ENCODE measurements around the gene PTPRA. TPM values are rescaled to one million over a fixed set of nuclear protein-coding genes. Genes with fewer than 3 reads are reported as not detected.

PTPRA gene
- total and polyA plus RNA-seq, 2 donors (not counting 3 experiments of a cell fraction or from before 2014, with no cell fraction given), result 43.2 to 53.4 TPM

DNA sequence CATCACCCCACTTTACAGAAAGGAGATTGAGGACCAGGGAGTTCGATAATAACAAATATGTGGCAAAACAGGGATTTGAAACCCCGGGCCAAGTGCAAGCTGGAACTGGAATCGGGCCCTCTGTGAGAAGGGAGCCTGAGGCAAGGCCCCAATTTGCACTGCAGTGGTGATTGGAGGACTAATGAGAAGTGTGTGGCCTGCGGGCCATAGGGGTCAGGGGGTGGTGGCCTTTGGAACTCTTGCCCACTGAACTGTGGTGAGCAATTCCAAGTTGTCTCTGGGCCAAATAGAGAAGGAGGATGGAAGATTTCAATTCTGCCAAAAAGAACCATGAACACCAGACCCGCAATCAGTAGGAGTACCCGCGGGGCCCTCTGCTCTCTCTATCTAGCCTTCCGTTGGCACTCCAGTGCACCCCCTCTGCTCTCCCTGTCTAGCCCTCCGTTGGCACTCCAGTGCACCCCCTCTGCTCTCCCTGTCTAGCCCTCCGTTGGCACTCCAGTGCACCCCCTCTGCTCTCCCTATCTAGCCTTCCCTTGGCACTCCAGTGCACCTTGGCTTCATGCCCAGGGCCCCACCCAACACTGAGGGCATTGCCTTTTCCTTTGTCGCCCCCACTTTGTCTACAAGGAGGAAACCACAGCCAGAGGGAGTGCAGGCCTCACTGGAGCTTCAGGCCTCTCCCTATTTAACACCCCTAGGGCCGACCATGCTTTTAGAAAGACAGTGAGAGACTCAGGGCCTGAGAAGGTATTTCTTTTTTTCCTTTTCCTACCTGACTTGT is 6.0 kb upstream of the PTPRA start:
- intact Hi-C loops (cut with micrococcal nuclease), result no loop called here
- Histone ChIP-seq H3K4me2 (ENCODE audit: insufficient read depth, low read length) (no peak overlapping the region), H3K9me3 (replicated peaks; ENCODE audit: control insufficient read depth, insufficient read depth, low read length) (no peaks in the 10 kb centered on the region), H4K20me1 (replicated peaks; ENCODE audit: control insufficient read depth, extremely low read depth, insufficient read depth, low read length) (no peaks in the 10 kb centered on the region), H3K4me3 (replicated peaks in 1 of 3; ENCODE audit: insufficient read depth in 1 of 3, low read depth in 1 of 3, low read length in 3 of 3) (no peak overlapping the region), H3K79me2 (ENCODE audit: control insufficient read depth, insufficient read depth, low read length) (no peaks in the 10 kb centered on the region), H3K9me1 (replicated peaks; ENCODE audit: control insufficient read depth, extremely low read depth, insufficient read depth, low read length) (no peaks in the 10 kb centered on the region), H3K36me3 (ENCODE audit: control insufficient read depth in 2 of 2, extremely low read depth in 1 of 2, insufficient read depth in 2 of 2, low read length in 2 of 2) (peaks cover 0 to 21% of the 10 kb centered on the region in 2 experiments), H2AFZ (ENCODE audit: low read depth, low read length) (no peak overlapping the region), H3K27me3 (ENCODE audit: control insufficient read depth in 2 of 2, insufficient read depth in 2 of 2, low read length in 2 of 2) (no peaks in the 10 kb centered on the region), H3K27ac (ENCODE audit: insufficient read depth, low read depth, low read length) (no peak overlapping the region), H3K4me1 (ENCODE audit: control insufficient read depth, extremely low read depth, insufficient read depth, low read length) (peaks cover 21% of the 10 kb centered on the region), H3K9ac (replicated peaks; ENCODE audit: extremely low read depth, insufficient read depth, low read length) (no peak overlapping the region)
- POLR2A ChIA-PET, result no interaction called here
- CTCF ChIA-PET, result interaction anchor here (1.6 kb wide), 1 partner anchor 15 kb away, joined by 5 read pairs; no protein-coding TSS in a partner anchor
- BruUV-seq (replicated peaks), result no TSS peak
- DNase-seq (ENCODE audit: low read depth, low spot score), result no peak
- FAIRE-seq, result no peak
- TF ChIP-seq FOS (IDR thresholded peaks at IDR 0.05; ENCODE audit: borderline replicate concordance, insufficient read depth, low read length), result no peak
- TF ChIP-seq GATA2 (IDR thresholded peaks at IDR 0.05; ENCODE audit: insufficient read depth, insufficient read length, low read depth, low read length), result no peak
- dilution Hi-C loops (cut with MboI; ENCODE audit: extremely low pct_ligation_motif_present, low sequenced_read_pairs), result no loop called here

GRCh38 chr20:2869381-2869780 is 3.9 kb upstream of the PTPRA start:
- ChIA-PET POLR2A (no interaction called here), CTCF (no interaction called here)
- dilution Hi-C loops (cut with MboI; ENCODE audit: extremely low pct_ligation_motif_present, low sequenced_read_pairs), result no loop called here
- FAIRE-seq (no peak), DNase-seq (ENCODE audit: low read depth, low spot score) (no peak)
- BruUV-seq (replicated peaks), result no TSS peak
- Histone ChIP-seq H3K27ac (ENCODE audit: insufficient read depth, low read depth, low read length) (no peak overlapping the region), H4K20me1 (replicated peaks; ENCODE audit: control insufficient read depth, extremely low read depth, insufficient read depth, low read length) (no peaks in the 10 kb centered on the region), H2AFZ (ENCODE audit: low read depth, low read length) (no peak overlapping the region), H3K27me3 (ENCODE audit: control insufficient read depth in 2 of 2, insufficient read depth in 2 of 2, low read length in 2 of 2) (no peaks in the 10 kb centered on the region), H3K4me3 (replicated peaks in 1 of 3; ENCODE audit: insufficient read depth in 1 of 3, low read depth in 1 of 3, low read length in 3 of 3) (no peak overlapping the region), H3K9ac (replicated peaks; ENCODE audit: extremely low read depth, insufficient read depth, low read length) (no peak overlapping the region), H3K4me1 (ENCODE audit: control insufficient read depth, extremely low read depth, insufficient read depth, low read length) (peaks cover 30% of the 10 kb centered on the region), H3K79me2 (ENCODE audit: control insufficient read depth, insufficient read depth, low read length) (peaks cover 6% of the 10 kb centered on the region), H3K36me3 (ENCODE audit: control insufficient read depth in 2 of 2, extremely low read depth in 1 of 2, insufficient read depth in 2 of 2, low read length in 2 of 2) (peaks cover 0 to 13% of the 10 kb centered on the region in 2 experiments), H3K9me1 (replicated peaks; ENCODE audit: control insufficient read depth, extremely low read depth, insufficient read depth, low read length) (no peaks in the 10 kb centered on the region), H3K4me2 (ENCODE audit: insufficient read depth, low read length) (no peak overlapping the region), H3K9me3 (replicated peaks; ENCODE audit: control insufficient read depth, insufficient read depth, low read length) (no peaks in the 10 kb centered on the region)
- no peak for TF ChIP-seq GATA2 (IDR thresholded peaks at IDR 0.05; ENCODE audit: insufficient read depth, insufficient read length, low read depth, low read length)
- TF ChIP-seq POLR2AphosphoS5 (IDR thresholded peaks at IDR 0.05; ENCODE audit: insufficient read depth, low read depth, low read length), result no peak
- TF ChIP-seq POLR2A (IDR thresholded peaks at IDR 0.05; ENCODE audit: low read depth, low read length), result no peak
- TF ChIP-seq, protein P1, sequence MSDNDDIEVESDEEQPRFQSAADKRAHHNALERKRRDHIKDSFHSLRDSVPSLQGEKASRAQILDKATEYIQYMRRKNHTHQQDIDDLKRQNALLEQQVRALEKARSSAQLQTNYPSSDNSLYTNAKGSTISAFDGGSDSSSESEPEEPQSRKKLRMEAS (IDR thresholded peaks at IDR 0.05; ENCODE audit: insufficient read depth, insufficient read length), result no peak
- TF ChIP-seq JUN (IDR thresholded peaks at IDR 0.05; ENCODE audit: borderline replicate concordance, insufficient read depth, insufficient read length, low read depth), result no peak
- TF ChIP-seq EZH2 (IDR thresholded peaks at IDR 0.05; ENCODE audit: borderline replicate concordance, low read depth, low read length, severe bottlenecking), result no peak
- TF ChIP-seq MYC (IDR thresholded peaks at IDR 0.05; ENCODE audit: low read depth, low read length), result no peak
- TF ChIP-seq FOS (IDR thresholded peaks at IDR 0.05; ENCODE audit: borderline replicate concordance, insufficient read depth, low read length), result no peak
- TF ChIP-seq, protein P2, sequence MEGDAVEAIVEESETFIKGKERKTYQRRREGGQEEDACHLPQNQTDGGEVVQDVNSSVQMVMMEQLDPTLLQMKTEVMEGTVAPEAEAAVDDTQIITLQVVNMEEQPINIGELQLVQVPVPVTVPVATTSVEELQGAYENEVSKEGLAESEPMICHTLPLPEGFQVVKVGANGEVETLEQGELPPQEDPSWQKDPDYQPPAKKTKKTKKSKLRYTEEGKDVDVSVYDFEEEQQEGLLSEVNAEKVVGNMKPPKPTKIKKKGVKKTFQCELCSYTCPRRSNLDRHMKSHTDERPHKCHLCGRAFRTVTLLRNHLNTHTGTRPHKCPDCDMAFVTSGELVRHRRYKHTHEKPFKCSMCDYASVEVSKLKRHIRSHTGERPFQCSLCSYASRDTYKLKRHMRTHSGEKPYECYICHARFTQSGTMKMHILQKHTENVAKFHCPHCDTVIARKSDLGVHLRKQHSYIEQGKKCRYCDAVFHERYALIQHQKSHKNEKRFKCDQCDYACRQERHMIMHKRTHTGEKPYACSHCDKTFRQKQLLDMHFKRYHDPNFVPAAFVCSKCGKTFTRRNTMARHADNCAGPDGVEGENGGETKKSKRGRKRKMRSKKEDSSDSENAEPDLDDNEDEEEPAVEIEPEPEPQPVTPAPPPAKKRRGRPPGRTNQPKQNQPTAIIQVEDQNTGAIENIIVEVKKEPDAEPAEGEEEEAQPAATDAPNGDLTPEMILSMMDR (IDR thresholded peaks at IDR 0.05; ENCODE audit: extremely low read depth in 1 of 2, insufficient read depth in 1 of 2, low read depth in 1 of 2, low read length in 2 of 2), result no peak
- intact Hi-C loops (cut with micrococcal nuclease), result no loop called here

Data from endothelial cell of umbilical vein (primary cell).